Choroid plexus epithelial cell (primary cell): ENCODE measurements around the gene ARHGAP26.

Experiments
- DNase-seq: peaks from one replicate; pipeline ENCODE4 v3.0.0-alpha.2; 2010; ENCODE audit warnings: low read depth
- H3K4me3 ChIP-seq: 2 replicates; pipeline ENCODE4 v1.5.1; 2011; ENCODE audit warnings: low read depth, mild to moderate bottlenecking, control low read depth, low read length, moderate library complexity
- TF ChIP-seq, protein P1 (sequence below): conservative IDR thresholded peaks from 2 replicates; pipeline ENCODE4 v1.5.1; 2011; ENCODE audit warnings: low read depth, mild to moderate bottlenecking, control low read depth, inconsistent platforms, low read length, moderate library complexity

The ARHGAP26 gene

DNA sequence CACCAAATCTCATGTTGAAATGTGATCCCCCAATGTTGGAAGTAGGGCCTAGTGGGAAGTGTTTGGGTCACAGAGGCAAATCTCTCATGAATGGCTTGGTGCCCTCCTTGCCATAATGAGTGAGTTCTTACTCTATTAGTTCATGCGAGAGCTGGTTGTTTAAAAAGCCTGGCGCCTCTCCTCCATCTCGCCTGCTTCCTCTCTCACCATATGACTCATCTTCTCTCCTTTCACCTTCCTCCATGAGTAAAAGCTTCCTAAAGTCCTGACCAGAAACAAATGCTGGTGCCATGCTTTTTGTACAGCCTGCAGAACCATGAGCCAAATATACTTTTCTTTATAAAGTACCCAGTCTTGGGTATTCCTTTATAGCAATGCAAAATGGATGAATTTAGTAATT is 20.9 kb upstream of the ARHGAP26 start:
- DNase-seq: peak; percentile 76
- TF ChIP-seq, protein P1, sequence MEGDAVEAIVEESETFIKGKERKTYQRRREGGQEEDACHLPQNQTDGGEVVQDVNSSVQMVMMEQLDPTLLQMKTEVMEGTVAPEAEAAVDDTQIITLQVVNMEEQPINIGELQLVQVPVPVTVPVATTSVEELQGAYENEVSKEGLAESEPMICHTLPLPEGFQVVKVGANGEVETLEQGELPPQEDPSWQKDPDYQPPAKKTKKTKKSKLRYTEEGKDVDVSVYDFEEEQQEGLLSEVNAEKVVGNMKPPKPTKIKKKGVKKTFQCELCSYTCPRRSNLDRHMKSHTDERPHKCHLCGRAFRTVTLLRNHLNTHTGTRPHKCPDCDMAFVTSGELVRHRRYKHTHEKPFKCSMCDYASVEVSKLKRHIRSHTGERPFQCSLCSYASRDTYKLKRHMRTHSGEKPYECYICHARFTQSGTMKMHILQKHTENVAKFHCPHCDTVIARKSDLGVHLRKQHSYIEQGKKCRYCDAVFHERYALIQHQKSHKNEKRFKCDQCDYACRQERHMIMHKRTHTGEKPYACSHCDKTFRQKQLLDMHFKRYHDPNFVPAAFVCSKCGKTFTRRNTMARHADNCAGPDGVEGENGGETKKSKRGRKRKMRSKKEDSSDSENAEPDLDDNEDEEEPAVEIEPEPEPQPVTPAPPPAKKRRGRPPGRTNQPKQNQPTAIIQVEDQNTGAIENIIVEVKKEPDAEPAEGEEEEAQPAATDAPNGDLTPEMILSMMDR: no peak
- no peak overlapping the region for H3K4me3 ChIP-seq

GRCh38 chr5:142753116-142753631 is 17.0 kb upstream of the ARHGAP26 start:
- TF ChIP-seq, protein P1: no peak
- no peak overlapping the region for H3K4me3 ChIP-seq
- DNase-seq: peak; percentile 38

DNA sequence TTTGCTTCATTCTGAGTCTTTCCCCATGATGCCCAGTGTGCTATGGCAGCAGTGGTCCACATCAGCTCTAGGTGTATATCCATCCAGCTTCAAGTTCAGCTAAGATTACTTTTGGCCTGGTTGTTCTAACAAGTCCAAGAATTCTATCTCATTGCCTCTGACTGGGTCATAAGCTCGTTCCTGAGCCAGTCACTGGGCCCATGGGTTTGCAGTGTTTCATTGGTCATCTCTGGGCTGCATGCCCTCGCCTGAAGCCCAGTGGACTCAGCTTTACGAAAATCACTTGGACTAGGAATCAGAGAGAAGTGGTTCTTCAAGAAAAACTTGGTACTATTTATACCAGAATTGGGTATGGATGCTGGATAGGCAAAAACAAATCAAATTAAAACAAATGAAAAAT is 16.1 kb upstream of the ARHGAP26 start:
- TF ChIP-seq, protein P1: no peak

DNA sequence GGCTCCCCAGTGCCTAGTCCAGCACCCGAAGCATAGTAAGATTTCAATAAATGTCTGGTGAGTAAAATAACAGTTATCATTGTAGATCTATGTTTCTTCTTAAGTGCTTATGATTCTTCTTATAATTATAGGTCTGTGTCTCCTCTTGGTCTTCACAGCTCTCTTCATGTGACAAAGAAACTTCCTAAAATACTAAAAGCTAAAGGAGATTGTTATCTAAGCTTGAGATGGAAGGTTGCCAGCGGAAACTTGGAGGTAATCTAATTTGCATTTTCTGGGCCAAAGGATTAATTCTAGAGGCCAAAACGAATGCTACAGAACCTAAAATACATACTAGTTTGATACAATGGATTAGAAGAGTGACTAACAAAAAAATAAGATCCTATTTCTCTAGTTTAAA is 13.6 kb upstream of the ARHGAP26 start:
- H3K4me3 ChIP-seq: no peak overlapping the region
- TF ChIP-seq, protein P1: no peak
- no peak for DNase-seq

More for the DNA sequence above, 16.1 kb upstream of the ARHGAP26 start:
- no peak for DNase-seq
- H3K4me3 ChIP-seq: no peak overlapping the region

- no peak for DNase-seq
- TF ChIP-seq, protein P1: no peak
- no peak overlapping the region for H3K4me3 ChIP-seq
Observed at GRCh38 chr5:142757564-142757963, 12.6 kb upstream of the ARHGAP26 start.

DNA sequence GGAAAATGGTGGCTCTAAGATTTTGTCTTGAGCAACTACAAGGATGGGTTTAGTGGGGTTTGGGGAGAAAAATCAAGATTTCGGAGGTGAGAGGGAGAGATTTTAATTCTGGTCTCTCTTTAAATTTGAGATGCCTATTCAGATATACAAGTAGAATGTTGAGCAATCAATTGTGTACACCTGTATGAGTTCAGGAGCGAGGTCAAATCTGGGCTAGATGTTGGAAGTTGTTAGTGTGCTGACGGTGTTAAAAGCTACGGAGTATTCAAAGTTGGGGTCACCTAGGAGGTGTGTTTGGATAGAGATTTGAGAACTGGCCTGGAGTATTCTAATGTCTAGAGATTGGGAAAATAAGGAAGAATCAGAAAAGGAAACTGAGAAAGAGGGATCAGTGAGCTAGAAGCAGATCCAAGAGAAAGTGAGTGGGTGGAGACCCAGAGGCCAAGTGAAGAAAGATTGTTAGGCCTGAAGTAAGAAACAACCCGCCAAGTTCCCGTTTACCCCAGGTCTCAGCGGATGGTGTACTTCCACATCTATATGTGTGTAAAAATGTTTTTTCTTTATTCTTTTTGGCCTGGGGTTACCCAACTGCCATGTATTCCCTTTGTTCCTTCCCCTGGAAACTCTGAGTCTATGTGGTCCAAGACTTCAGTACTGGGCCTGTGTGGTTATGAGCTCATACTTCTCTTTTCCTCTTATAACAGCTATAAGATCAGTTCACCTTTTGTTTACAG is 11.9 kb upstream of the ARHGAP26 start:
- DNase-seq: no peak
- TF ChIP-seq, protein P1: no peak
- H3K4me3 ChIP-seq: no peak overlapping the region

DNA sequence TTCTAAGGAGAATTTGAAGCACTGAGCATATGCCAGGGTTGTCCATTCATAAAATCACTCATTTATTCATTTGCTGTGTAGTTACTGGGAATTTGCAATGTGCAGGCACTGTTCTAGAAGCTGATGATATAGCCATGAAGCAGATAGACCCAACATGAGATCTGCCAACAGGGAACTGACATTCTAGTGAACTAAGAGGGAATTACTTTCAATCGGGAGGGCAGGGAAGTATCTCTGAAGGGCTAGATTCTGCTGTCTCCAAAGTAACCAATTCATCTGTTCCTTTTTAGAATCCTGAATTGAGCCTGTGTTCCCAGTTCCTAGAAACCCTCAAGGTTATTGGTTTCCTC is 11.4 kb upstream of the ARHGAP26 start:
- H3K4me3 ChIP-seq: no peak overlapping the region
- no peak for DNase-seq
- TF ChIP-seq, protein P1: no peak
